WI38 (cell line): Measurements from ENCODE around the gene SORL1.

ENCODE experiments used
- H3K4me3 ChIP-seq: 2 replicates; pipeline ENCODE4 v1.5.1; 2011; ENCODE audit warnings: low read depth, mild to moderate bottlenecking, control low read depth, low read length
- TF ChIP-seq, protein P1 (sequence below): IDR thresholded peaks from 2 replicates; pipeline ENCODE4 v1.5.1; 2012; ENCODE audit warnings: low read depth, mild to moderate bottlenecking, control low read depth, low read length

Gene SORL1

DNA sequence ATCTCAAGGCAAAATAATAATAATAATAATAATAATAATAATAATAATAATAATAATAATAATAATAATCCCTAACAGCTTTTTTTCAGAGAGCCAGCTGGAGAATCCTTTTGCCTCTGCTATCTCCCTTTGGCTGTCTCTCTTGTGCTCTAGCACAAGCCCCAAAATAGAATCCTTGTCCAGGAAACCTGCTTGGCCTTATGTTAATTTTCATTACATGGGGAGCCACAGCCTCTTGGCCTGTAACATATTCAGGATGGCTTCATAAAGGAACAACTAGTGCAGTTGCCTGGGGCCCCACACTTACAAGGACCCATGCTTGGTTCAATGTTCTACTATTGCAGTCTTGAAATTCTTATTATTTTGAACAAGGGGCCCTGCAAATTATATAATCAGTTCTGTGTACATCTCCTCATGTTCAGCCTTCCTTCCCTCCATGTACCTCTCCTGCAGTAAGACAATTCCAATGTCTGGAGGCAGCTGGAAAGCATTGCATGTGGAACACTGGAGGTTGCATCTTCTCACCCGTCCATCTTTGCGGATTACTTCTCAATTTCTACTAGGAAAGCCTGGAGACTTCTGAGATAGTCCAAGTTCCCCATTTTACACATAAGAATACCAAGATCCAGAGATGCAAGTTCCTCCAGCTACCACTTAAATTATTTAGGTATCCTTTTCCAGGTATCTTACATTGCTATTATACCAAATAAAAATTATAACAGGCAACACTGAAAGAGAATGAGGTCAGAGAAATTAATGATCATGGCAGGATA lies 37.8 kb upstream of the SORL1 start:
- no peak overlapping the region for H3K4me3 ChIP-seq
- TF ChIP-seq, protein P1, sequence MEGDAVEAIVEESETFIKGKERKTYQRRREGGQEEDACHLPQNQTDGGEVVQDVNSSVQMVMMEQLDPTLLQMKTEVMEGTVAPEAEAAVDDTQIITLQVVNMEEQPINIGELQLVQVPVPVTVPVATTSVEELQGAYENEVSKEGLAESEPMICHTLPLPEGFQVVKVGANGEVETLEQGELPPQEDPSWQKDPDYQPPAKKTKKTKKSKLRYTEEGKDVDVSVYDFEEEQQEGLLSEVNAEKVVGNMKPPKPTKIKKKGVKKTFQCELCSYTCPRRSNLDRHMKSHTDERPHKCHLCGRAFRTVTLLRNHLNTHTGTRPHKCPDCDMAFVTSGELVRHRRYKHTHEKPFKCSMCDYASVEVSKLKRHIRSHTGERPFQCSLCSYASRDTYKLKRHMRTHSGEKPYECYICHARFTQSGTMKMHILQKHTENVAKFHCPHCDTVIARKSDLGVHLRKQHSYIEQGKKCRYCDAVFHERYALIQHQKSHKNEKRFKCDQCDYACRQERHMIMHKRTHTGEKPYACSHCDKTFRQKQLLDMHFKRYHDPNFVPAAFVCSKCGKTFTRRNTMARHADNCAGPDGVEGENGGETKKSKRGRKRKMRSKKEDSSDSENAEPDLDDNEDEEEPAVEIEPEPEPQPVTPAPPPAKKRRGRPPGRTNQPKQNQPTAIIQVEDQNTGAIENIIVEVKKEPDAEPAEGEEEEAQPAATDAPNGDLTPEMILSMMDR: no peak

DNA sequence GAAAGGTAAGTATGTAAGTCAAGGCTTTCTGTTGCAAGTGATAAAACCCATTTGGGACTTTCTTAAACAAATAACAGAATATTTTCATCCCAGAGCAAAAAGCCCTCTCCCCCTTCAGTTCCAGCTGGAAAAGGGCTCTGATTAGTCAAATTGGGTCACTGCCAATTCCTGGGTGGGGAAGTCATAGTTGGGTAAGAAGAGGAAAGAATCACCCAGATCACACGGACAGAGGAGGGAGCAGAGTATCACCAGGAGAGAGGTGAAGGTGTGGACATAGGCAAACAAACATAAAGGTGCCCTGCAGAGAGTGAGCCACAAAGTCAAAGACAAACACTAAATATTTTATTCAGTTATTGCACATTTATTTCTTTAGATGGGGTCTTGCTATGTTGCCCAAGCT lies 36.3 kb upstream of the SORL1 start:
- TF ChIP-seq, protein P1: no peak
- H3K4me3 ChIP-seq: no peak overlapping the region

DNA sequence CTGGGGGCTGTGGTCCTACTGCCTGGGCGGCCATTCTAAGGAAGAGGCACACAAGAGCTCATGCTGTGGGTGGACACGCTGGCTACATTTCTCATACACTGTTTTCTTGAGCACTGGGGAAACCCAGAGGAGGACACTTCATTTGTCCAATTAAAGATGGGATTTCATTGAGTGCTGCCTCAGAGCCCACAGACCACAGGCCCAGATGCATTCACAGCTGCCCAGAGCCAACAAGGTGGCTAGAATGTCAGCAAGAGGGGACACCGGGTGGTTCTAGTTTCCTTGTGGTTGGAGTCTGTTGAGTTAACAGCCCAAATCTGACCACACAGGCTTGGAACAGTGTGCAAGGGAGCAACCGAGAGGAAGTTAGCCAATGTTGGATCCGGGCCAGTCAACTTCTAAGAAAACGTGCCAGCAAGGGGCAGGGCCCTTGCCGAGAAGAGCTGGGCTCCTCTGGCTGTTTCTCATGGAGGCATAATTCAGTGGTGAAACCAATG lies 35.0 kb upstream of the SORL1 start:
- TF ChIP-seq, protein P1: no peak
- H3K4me3 ChIP-seq: no peak overlapping the region

DNA sequence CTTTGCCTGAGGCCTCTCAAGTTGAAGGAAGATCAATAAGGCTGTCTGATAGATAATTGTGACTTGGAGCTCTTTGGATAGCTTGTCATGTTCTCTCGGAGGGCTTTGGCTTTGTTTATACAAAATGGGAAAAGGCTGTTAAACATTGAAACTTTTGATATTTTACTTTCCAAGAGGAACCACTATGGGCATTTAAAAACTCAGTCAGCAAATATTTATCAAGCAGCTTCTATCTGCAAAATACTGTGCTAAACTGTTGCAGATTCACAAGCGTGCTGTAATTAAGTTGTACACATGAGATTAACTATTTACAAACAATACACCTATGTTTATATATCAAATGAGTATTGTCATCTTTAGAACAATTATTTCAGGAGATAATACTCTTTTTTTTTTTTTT lies 34.5 kb upstream of the SORL1 start:
- TF ChIP-seq, protein P1: no peak
- H3K4me3 ChIP-seq: no peak overlapping the region

DNA sequence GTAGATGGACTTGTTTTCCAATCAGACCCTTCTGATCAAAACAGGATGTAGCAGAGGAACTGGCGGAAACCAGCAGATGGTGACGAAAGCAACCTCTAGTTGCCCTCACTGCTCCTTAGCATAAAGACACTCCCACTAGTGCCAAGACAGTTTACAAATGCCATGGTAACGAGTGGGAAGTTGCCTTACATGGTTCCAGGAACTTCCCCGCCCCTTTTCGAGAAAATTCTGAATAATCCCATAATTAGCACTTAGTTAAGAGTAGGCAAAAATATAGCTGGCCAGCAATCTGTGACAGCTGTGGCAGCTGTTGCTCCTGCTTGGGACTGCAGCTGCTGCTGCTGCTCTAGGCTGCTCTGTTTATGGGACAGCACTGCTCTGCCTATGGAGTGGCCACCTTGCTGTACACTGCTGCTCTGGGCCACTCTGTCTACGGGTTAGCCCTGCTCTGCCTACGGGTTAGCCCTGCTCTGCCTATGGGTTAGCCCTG lies 33.4 kb upstream of the SORL1 start:
- TF ChIP-seq, protein P1: no peak
- H3K4me3 ChIP-seq: no peak overlapping the region

DNA sequence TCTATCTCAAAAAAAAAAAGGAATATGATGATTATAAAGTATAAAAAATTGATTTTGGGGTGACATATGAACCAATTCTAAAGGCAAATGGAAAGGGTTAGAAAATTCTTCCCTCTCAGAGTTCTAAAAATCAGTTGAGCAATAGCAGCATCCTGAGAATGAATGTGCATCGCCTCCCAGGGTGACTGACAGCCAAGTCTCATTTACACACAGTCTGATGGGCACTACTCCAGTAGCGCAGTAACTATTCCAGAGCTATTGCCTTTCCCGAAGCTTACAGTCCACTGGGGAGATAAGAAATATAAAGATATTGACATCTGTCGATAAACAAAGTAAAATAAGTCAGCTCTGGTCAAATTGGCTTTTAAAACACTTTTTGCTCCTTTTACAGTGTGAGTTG lies 32.3 kb upstream of the SORL1 start:
- H3K4me3 ChIP-seq: no peak overlapping the region
- TF ChIP-seq, protein P1: no peak

DNA sequence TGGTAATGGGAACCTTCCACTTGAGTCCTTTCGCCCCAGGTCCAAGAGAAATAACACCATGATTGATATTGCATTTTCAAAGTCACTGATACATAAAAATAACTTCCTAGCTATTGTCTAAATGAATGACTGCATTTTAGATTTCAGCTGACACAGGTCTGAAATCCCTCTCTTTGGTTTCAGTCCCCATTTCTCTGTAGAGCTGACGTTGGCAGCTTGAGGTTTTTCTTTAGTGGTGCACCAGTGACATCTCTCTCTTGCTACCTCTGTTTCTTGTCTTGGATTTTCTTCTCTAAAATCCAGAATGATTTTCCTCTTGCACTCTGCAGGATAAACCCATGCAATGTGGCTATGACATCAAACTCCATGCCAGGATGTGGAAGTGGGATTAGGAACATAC lies 31.7 kb upstream of the SORL1 start:
- no peak overlapping the region for H3K4me3 ChIP-seq
- TF ChIP-seq, protein P1: no peak
